GM18907 (cell line): ENCODE measurements around the gene CHMP2B.

ENCODE experiments used
- ATAC-seq: cut with Tn5 transposase; IDR thresholded peaks from one replicate; pipeline ENCODE4 v1.9.1; 2021; ENCODE audit warnings: mild to moderate bottlenecking, moderate library complexity; ENCODE audit not compliant: unreplicated experiment

The CHMP2B gene, protein sequence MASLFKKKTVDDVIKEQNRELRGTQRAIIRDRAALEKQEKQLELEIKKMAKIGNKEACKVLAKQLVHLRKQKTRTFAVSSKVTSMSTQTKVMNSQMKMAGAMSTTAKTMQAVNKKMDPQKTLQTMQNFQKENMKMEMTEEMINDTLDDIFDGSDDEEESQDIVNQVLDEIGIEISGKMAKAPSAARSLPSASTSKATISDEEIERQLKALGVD

GRCh38 chr3:87227104-87227834 lies at the start of gene CHMP2B:
Gene CHMP2B (plus strand): TSS chr3:87227309. CDS start chr3:87227523, 214 bp downstream.
- ATAC-seq, result peak; percentile 98

DNA sequence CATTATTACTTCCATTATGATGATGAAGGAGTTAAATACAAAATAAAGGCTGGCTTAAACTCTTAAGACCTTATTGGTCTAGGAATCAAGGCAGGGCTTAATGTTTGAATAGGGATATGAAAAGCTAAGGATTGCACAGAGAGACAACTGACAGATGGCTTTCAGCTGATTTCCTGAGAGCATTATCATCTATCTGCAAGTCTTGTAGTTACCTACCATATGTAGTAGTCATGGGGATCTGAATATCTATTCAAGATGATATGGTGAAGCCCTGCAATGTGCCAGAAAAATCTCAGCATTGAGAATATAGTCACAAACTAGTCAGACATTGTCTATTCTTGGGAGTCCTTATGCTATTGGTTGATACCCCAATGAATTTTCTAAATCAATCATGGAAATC lies 47.5 kb upstream of the CHMP2B start:
- ATAC-seq, result no peak

DNA sequence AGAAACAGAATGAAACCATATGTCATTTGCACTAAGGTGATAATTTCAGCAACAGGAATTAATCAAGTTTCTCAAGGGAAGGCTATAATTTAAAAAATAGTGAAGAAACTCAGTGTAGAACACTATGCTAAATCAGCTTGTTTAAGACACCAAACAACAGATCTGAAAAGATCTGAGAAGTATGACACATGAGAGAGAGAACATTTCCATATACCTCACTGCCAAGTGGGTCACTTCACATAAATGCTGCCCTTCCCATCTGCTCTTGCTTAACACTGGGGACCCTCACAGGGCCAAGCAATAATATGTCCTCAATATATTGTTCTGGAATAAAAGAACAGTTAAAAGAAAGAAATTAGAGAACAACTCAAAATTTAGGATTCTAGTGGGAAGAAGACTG lies 45.6 kb upstream of the CHMP2B start:
- no peak for ATAC-seq

- no peak for ATAC-seq
Observed at GRCh38 chr3:87182023-87182422, 45.1 kb upstream of the CHMP2B start.

- no peak for ATAC-seq
Observed at GRCh38 chr3:87186608-87187159, 40.4 kb upstream of the CHMP2B start.

- no peak for ATAC-seq
Observed at GRCh38 chr3:87191175-87191574, 35.9 kb upstream of the CHMP2B start.

- ATAC-seq, result no peak
Observed at GRCh38 chr3:87191641-87192040, 35.5 kb upstream of the CHMP2B start.

DNA sequence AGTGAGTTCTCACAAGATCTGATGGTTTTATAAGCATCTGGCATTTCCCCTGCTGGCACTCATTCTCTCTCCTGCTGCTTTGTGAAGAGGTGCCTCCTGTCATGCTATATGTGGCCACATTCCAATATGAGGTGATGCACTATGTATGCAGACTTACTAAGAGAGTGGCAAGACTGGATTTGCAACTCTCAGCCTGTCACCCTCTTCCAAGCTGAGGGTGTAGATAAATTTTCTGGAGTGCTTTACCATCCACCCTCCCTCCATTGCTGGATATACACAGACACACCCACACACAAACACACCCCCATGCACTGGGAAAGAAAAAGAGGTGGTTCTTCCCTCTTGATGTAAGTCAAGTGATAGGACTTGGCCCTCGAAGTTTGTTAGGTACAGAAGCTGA lies 30.2 kb upstream of the CHMP2B start:
- ATAC-seq, result no peak

DNA sequence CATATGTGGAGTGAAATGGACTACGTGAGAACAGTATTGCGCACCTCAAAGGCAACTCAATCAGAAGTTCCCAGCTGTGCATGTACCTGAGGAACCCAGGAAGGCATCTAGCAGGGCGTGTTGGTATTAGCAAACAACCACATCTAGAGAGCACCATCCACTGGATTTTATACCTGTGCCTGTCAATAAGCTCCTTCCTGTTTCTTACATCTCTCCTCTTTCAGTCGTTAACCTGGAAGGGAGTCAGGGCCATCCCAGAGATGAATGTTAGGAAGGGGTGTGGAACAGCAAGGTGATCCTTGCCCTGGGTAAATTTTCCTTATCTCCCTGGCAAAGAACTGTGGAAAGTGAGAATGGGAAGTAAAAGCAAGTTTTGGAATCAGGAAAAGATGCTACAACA lies 29.6 kb upstream of the CHMP2B start:
- ATAC-seq, result no peak

DNA sequence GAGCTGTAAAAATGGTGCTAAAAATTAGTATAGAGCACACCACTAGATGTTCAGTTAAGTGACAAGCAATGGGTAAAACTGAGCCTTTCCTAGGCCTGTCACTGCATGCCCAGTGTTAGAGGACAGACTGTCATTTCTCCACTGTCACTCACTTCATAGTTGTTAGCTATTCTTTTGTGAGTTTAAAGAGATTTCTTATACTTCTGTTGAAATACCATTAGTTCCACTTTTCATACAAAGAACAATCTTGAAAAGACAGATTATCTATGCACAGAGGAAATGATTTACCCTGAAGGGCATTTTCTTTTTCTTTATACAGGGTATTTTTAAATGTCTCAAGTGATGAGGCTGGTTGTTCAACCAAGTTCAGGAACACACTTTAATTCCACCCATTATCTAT lies 28.3 kb upstream of the CHMP2B start:
- no peak for ATAC-seq

- ATAC-seq, result no peak
Observed at GRCh38 chr3:87199628-87200027, 27.5 kb upstream of the CHMP2B start.

GRCh38 chr3:87200060-87200647 lies 27.0 kb upstream of the CHMP2B start:
- ATAC-seq, result no peak

DNA sequence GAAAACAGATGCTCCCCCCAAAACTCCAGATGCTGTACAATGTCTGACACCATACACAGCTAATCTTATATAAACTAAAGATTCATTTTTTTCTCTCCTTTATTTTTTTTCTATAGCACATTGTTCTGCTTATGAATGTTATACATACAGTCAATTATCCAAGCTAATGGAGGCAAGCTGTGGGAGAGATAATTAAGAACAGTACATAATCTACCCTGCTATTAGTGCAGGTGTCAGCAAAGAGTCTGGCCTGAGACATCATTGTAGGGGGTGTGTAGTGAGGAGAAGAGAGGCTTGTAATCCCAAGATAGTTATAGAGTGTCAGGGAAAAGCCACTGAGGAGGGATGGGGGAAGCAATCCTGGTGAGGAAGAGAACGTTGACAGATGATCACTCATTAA lies 25.4 kb upstream of the CHMP2B start:
- ATAC-seq, result no peak

DNA sequence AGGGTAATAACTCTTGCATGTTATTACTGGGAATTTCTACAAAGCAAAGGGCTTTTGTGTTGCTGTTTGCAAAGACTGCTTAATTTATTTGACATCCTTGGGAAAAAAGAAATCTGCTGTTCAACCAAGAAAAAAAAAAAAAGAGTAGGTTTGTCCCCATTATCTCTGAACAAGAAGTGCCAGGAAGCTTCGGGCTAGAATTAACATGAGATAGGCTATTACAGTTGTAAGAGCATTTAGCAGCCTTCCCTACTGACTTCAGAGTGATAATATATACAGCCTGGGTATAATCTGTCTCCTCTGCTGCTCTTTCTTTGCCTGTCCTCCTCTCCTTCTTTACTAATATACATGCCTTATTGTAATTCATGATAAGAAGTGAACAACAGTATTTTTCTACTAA lies 23.3 kb upstream of the CHMP2B start:
- no peak for ATAC-seq

GRCh38 chr3:87206070-87206469 lies 21.0 kb upstream of the CHMP2B start:
- ATAC-seq, result no peak

DNA sequence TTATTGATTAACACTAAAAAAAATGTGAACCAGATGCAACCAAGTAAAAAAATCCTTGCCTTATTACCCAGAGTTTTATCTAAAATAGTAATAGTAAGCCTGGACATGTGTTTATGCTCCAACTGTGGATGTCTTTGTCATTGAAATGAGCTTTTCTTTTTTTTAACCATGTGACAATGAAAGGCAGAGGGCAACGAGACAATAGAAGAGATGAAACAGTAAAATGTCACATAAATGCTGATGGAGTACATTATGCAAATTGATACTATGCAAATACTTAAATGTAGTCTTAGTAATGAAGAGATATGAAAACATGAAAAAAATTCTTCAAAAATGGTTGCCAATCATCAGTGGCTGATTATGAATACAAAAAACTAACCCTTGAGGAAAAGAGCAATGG lies 20.5 kb upstream of the CHMP2B start:
- no peak for ATAC-seq

- no peak for ATAC-seq
Observed at GRCh38 chr3:87207460-87207859, 19.6 kb upstream of the CHMP2B start.

DNA sequence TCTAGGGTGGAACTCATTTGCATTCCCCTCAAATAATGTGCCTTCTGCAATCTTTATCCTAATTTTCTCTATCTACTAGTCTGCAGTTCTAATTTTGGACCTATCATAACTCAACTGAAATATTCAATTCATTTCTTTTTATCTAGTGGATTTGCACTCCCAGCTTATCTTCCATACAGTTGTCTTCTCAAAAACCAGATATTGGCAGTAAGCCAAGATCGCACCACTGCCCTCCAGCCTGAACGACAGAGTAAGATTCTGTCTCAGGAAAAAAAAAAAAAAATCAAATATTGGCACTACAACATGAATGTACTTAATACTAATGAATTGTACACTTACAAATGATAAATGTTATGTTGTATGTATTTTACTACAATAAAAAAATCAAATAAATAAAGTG lies 18.0 kb upstream of the CHMP2B start:
- ATAC-seq, result no peak

DNA sequence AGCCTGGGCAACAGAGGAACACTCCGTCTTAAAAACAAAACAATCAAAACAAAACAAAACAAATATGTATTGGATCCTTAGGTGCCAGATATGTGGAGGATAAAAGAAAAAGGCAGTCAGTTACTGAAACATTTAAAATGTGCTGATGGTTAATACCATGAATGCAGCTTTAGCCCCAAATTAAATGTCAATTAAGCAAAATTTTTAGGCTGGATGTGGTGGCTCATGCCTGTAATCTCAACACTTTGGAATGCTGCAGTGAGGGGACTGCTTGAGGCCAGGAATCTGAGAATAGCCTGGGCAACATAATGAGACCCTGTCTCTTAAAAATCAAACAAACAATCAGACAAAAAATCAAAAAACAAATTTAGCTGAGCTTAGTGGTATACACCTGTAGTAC lies 8.5 kb upstream of the CHMP2B start:
- no peak for ATAC-seq

GRCh38 chr3:87219611-87220010 lies 7.5 kb upstream of the CHMP2B start:
- ATAC-seq, result no peak

DNA sequence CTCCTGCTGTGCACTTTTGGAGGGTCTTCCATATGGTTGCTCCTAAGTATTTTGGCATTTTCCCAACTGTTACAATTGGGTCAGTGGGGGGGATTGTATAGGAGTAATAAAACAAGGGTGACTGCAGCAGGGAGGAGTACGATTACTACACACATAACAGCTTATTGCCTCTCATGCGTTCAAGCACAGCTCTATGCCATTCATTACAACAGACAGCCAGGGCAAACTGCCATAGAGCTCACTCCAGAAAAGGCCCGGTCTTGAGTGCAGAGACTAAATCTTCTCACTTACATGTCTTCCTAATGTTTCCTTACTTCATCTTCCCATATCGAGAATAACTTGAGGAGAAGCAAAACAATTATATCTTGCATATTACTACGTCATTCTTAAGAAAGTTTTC lies 1.4 kb upstream of the CHMP2B start:
- no peak for ATAC-seq

- ATAC-seq, result peak; percentile 1
Observed at GRCh38 chr3:87227835-87228144, 681 bp downstream of the CHMP2B start.
